Bronchial epithelial cell (primary cell): ENCODE data around the gene CDH26. TPM values are rescaled to one million over a fixed set of nuclear protein-coding genes. Genes with fewer than 3 reads are reported as not detected.

Source experiments
- DNase-seq: peaks from one replicate; pipeline ENCODE4 v3.0.0-alpha.2; 2010; ENCODE audit warnings: low read depth
- FAIRE-seq: peaks from 2 replicates; lab custom pipeline; 2011; peaks lifted over from hg19 to GRCh38; lab: Jason Lieb, UNC
- H3K27me3 ChIP-seq: 2 replicates; pipeline ENCODE4 v1.5.1; 2011; ENCODE audit warnings: low read length; ENCODE audit not compliant: control insufficient read depth, insufficient read depth
- H3K36me3 ChIP-seq: 2 replicates; pipeline ENCODE4 v1.5.1; 2011; ENCODE audit warnings: low read length; ENCODE audit not compliant: control insufficient read depth, insufficient read depth
- H3K4me3 ChIP-seq: 2 replicates; pipeline ENCODE4 v1.5.1; 2011; ENCODE audit warnings: mild to moderate bottlenecking, low read depth, low read length, control low read depth
- CTCF ChIP-seq: IDR thresholded peaks from 2 replicates; pipeline ENCODE4 v1.5.1; 2011; ENCODE audit warnings: mild to moderate bottlenecking, moderate library complexity, low read length, control low read depth, inconsistent platforms; ENCODE audit not compliant: insufficient read depth, severe bottlenecking
- total RNA-seq: library from RNA; depleted of rRNA; stranded (reverse); fragments of >200 nt; gene quantifications from 2 replicates; pipeline ENCODE4 v1.2.1, GENCODE V29; 2014

Gene CDH26
- total RNA-seq, 1 donor from 2014 or later = 2.4 TPM

GRCh38 chr20:60003776-60004175, 45.6 kb downstream of the CDH26 start:
- no peak for FAIRE-seq
- H3K36me3 ChIP-seq = no peaks in the 10 kb centered on the region
- H3K4me3 ChIP-seq = no peak overlapping the region
- no peak for TF ChIP-seq CTCF
- H3K27me3 ChIP-seq = no peaks in the 10 kb centered on the region
- DNase-seq = no peak

- DNase-seq = no peak
- H3K4me3 ChIP-seq = no peak overlapping the region
- H3K36me3 ChIP-seq = no peaks in the 10 kb centered on the region
- no peaks in the 10 kb centered on the region for H3K27me3 ChIP-seq
- no peak for TF ChIP-seq CTCF
- peak; percentile 13 for FAIRE-seq
Measured at GRCh38 chr20:60006261-60006660, 48.0 kb downstream of the CDH26 start.

- Histone ChIP-seq H3K4me3 (no peak overlapping the region), H3K27me3 (no peaks in the 10 kb centered on the region), H3K36me3 (no peaks in the 10 kb centered on the region)
- TF ChIP-seq CTCF = no peak
- FAIRE-seq = no peak
- DNase-seq = no peak
Measured at GRCh38 chr20:60007464-60007863, 49.2 kb downstream of the CDH26 start.

- DNase-seq = no peak
- no peaks in the 10 kb centered on the region for H3K27me3 ChIP-seq
- no peaks in the 10 kb centered on the region for H3K36me3 ChIP-seq
- FAIRE-seq = no peak
- no peak for TF ChIP-seq CTCF
- H3K4me3 ChIP-seq = no peak overlapping the region
Measured at GRCh38 chr20:60008130-60008808, 50.0 kb downstream of the CDH26 start.

GRCh38 chr20:60009318-60009717, 51.1 kb downstream of the CDH26 start:
- Histone ChIP-seq H3K36me3 (no peaks in the 10 kb centered on the region), H3K27me3 (no peaks in the 10 kb centered on the region), H3K4me3 (no peak overlapping the region)
- DNase-seq = no peak
- FAIRE-seq = no peak
- no peak for TF ChIP-seq CTCF
